Right lobe of liver (tissue), 4 donors: ENCODE results near the gene SRPK2.

ENCODE experiments used
- POLR2A ChIP-seq: fragments of 450-650 bp; IDR thresholded peaks from one replicate; pipeline ENCODE4 v1.6.1; 2017; ENCODE audit warnings: antibody characterized with exemption, mild to moderate bottlenecking
- TF ChIP-seq, protein P1 (sequence below), 4 donors: fragments of 200-600 bp in 3 of 4; fragments of 450-650 bp in 1 of 4; IDR thresholded peaks; one replicate each; pipeline versions ENCODE4 v1.5.1 to v1.8.0; 2016 to 2022; ENCODE audit warnings: antibody characterized with exemption in 4 of 4, mild to moderate bottlenecking in 2 of 4
- donor health status: DM: no; HTN: no; CAD: no.
- donor health status: DM: no; HTN: no; CAD: no.
- donor health status: DM: no; HTN: yes; CAD: no.

DNA sequence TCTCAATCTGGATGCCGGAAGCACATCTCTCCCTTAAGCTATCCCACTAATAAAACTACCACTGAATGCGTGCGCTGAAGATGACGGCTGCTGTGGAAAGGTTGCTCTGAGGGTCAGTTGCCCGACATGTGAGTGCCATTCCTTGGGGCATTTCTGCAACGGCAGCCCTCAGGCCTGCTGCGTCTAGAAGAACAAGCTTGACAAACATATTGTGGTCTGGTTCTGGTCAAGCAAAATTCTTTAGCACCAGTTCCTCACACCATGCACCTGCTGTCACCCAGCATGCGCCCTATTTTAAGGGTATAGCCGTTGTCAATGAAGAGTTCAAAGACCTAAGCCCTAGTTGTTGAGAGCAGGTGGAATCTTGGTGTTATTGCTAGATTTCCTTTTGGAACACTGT, 184.2 kb downstream of the SRPK2 start:
- TF ChIP-seq, protein P1, sequence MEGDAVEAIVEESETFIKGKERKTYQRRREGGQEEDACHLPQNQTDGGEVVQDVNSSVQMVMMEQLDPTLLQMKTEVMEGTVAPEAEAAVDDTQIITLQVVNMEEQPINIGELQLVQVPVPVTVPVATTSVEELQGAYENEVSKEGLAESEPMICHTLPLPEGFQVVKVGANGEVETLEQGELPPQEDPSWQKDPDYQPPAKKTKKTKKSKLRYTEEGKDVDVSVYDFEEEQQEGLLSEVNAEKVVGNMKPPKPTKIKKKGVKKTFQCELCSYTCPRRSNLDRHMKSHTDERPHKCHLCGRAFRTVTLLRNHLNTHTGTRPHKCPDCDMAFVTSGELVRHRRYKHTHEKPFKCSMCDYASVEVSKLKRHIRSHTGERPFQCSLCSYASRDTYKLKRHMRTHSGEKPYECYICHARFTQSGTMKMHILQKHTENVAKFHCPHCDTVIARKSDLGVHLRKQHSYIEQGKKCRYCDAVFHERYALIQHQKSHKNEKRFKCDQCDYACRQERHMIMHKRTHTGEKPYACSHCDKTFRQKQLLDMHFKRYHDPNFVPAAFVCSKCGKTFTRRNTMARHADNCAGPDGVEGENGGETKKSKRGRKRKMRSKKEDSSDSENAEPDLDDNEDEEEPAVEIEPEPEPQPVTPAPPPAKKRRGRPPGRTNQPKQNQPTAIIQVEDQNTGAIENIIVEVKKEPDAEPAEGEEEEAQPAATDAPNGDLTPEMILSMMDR (IDR thresholded peaks at IDR 0.05), result no peak
- no peak for TF ChIP-seq POLR2A
